H9 (cell line): Measurements from ENCODE around the gene ARHGEF39. TPM values are rescaled to one million over a fixed set of nuclear protein-coding genes. Genes with fewer than 3 reads are reported as not detected.

Experiments
- DNase-seq: peaks from one replicate; pipeline ENCODE4 v3.0.0-alpha.2; 2017
- H2AFZ ChIP-seq: one replicate; pipeline ENCODE4 v1.6.1; 2013; ENCODE audit warnings: mild to moderate bottlenecking, low read length, control low read depth, moderate library complexity
- H2AK5ac ChIP-seq: 2 replicates; pipeline ENCODE4 v1.6.1; 2013; ENCODE audit warnings: low read length, control low read depth, mixed read lengths; ENCODE audit not compliant: insufficient read length
- H2BK120ac ChIP-seq: one replicate; pipeline ENCODE4 v1.6.1; 2013; ENCODE audit warnings: low read depth, mild to moderate bottlenecking, low read length, control low read depth, inconsistent platforms; ENCODE audit not compliant: poor library complexity, severe bottlenecking
- H2BK12ac ChIP-seq: 2 replicates; pipeline ENCODE4 v1.6.1; 2013; ENCODE audit warnings: low read length, control low read depth, mixed read lengths, low read depth; ENCODE audit not compliant: insufficient read length
- H2BK15ac ChIP-seq: 2 replicates; pipeline ENCODE4 v1.6.1; 2013; ENCODE audit warnings: low read depth, low read length, control low read depth
- H2BK20ac ChIP-seq: one replicate; pipeline ENCODE4 v1.6.1; 2013; ENCODE audit warnings: low read depth, mild to moderate bottlenecking, low read length, control low read depth, inconsistent platforms; ENCODE audit not compliant: poor library complexity, severe bottlenecking
- H2BK5ac ChIP-seq: 2 replicates; pipeline ENCODE4 v1.6.1; 2013; ENCODE audit warnings: low read length, control low read depth, mixed read lengths; ENCODE audit not compliant: insufficient read length
- H3K14ac ChIP-seq: 2 replicates; pipeline ENCODE4 v1.6.1; 2013; ENCODE audit warnings: low read length, control low read depth; ENCODE audit not compliant: insufficient read depth
- H3K18ac ChIP-seq: 2 replicates; pipeline ENCODE4 v1.6.1; 2013; ENCODE audit warnings: low read depth, mild to moderate bottlenecking, mixed read lengths, low read length, control low read depth; ENCODE audit not compliant: insufficient read length
- H3K23ac ChIP-seq: 2 replicates; pipeline ENCODE4 v1.6.1; 2013; ENCODE audit warnings: low read length, control low read depth, mixed read lengths, low read depth; ENCODE audit not compliant: insufficient read length
- H3K23me2 ChIP-seq: 2 replicates; pipeline ENCODE4 v1.6.1; 2013; ENCODE audit warnings: low read depth, mild to moderate bottlenecking, mixed read lengths, low read length, control low read depth; ENCODE audit not compliant: insufficient read length, poor library complexity, severe bottlenecking
- H3K27ac ChIP-seq: 2 replicates; pipeline ENCODE4 v1.5.1; 2013; ENCODE audit warnings: low read length, control low read depth, mixed read lengths, low read depth; ENCODE audit not compliant: insufficient read length
- H3K27me3 ChIP-seq: 2 replicates; pipeline ENCODE4 v1.6.1; 2013; ENCODE audit warnings: low read length, control low read depth, inconsistent platforms; ENCODE audit not compliant: insufficient read depth
- H3K4ac ChIP-seq: 2 replicates; pipeline ENCODE4 v1.6.1; 2013; ENCODE audit warnings: low read depth, mild to moderate bottlenecking, control low read depth, inconsistent platforms, low read length, moderate library complexity
- H3K4me1 ChIP-seq: 2 replicates; pipeline ENCODE4 v1.6.1; 2013; ENCODE audit warnings: low read length, control low read depth, inconsistent platforms; ENCODE audit not compliant: insufficient read depth
- H3K4me2 ChIP-seq: 2 replicates; pipeline ENCODE4 v1.6.1; 2013; ENCODE audit warnings: low read length, control low read depth, mixed read lengths; ENCODE audit not compliant: insufficient read length, insufficient read depth
- H3K56ac ChIP-seq: 2 replicates; pipeline ENCODE4 v1.6.1; 2013; ENCODE audit warnings: low read depth, mild to moderate bottlenecking, mixed read lengths, low read length, control low read depth; ENCODE audit not compliant: insufficient read length
- H3K79me1 ChIP-seq: 2 replicates; pipeline ENCODE4 v1.6.1; 2013; ENCODE audit warnings: low read depth, mild to moderate bottlenecking, moderate library complexity, low read length, control low read depth, inconsistent platforms; ENCODE audit not compliant: insufficient read depth, poor library complexity, severe bottlenecking
- H3K79me2 ChIP-seq: 2 replicates; pipeline ENCODE4 v1.6.1; 2013; ENCODE audit warnings: low read length, control low read depth, inconsistent platforms; ENCODE audit not compliant: insufficient read depth
- H3K9ac ChIP-seq: 2 replicates; pipeline ENCODE4 v1.6.1; 2013; ENCODE audit warnings: low read length, control low read depth, mixed read lengths; ENCODE audit not compliant: insufficient read length; ENCODE audit errors: extremely low read depth
- H3K9me3 ChIP-seq: one replicate; pipeline ENCODE4 v1.6.1; 2013; ENCODE audit warnings: low read depth, low read length, inconsistent platforms; ENCODE audit not compliant: control insufficient read depth
- H3T11ph ChIP-seq: one replicate; pipeline ENCODE4 v1.6.1; 2013; ENCODE audit warnings: mild to moderate bottlenecking, low read length, control low read depth, inconsistent platforms
- H4K20me1 ChIP-seq: one replicate; pipeline ENCODE4 v1.6.1; 2013; ENCODE audit not compliant: control insufficient read depth, insufficient read length, insufficient read depth
- H4K5ac ChIP-seq: 2 replicates; pipeline ENCODE4 v1.6.1; 2013; ENCODE audit warnings: low read depth, mild to moderate bottlenecking, mixed read lengths, low read length, control low read depth; ENCODE audit not compliant: insufficient read length
- H4K8ac ChIP-seq: replicated peaks from 2 replicates; pipeline ENCODE4 v1.6.1; 2013; ENCODE audit warnings: low read length, control low read depth, mixed read lengths, low read depth; ENCODE audit not compliant: insufficient read length
- H4K91ac ChIP-seq: 2 replicates; pipeline ENCODE4 v1.6.1; 2013; ENCODE audit warnings: low read depth, mild to moderate bottlenecking, moderate library complexity, mixed read lengths, low read length, control low read depth; ENCODE audit not compliant: insufficient read length
- H3K27ac Mint-ChIP-seq, 3 experiments: 2 replicates in 2 of 3; 3 replicates in 1 of 3; pipeline ENCODE4 v1.8.0; 2020 to 2021; ENCODE audit warnings: mixed read lengths in 3 of 3, mild to moderate bottlenecking in 1 of 3, moderate library complexity in 1 of 3
- H3K27me3 Mint-ChIP-seq: 2 replicates; pipeline ENCODE4 v1.8.0; 2021; ENCODE audit warnings: low read depth, mild to moderate bottlenecking, moderate library complexity, mixed read lengths
- H3K36me3 Mint-ChIP-seq, 3 experiments: 2 replicates in 2 of 3; 3 replicates in 1 of 3; pipeline ENCODE4 v1.8.0; 2020 to 2021; ENCODE audit warnings: low read depth in 3 of 3, mixed read lengths in 3 of 3; ENCODE audit not compliant: insufficient read depth in 1 of 3
- H3K4me1 Mint-ChIP-seq, 2 experiments: 2 replicates each; pipeline ENCODE4 v1.8.0; 2020; ENCODE audit warnings: mixed read lengths in 2 of 2
- H3K4me3 Mint-ChIP-seq, 2 experiments: 2 replicates in 1 of 2; 3 replicates in 1 of 2; pipeline ENCODE4 v1.8.0; 2020 to 2021; ENCODE audit warnings: mild to moderate bottlenecking in 2 of 2, mixed read lengths in 2 of 2, moderate library complexity in 1 of 2
- H3K9me3 Mint-ChIP-seq, 2 experiments: 2 replicates in 1 of 2; 3 replicates in 1 of 2; pipeline ENCODE4 v1.8.0; 2020; ENCODE audit warnings: mild to moderate bottlenecking in 2 of 2, mixed read lengths in 2 of 2, moderate library complexity in 1 of 2
- CTCF ChIP-seq: fragments of 200-600 bp; sonication (generic); conservative IDR thresholded peaks from 3 replicates; pipeline ENCODE4 v1.8.0; 2021; ENCODE audit warnings: antibody characterized with exemption, mild to moderate bottlenecking
- WGBS: extraction: QIAGEN DNeasy Blood & Tissue Kit; methylation state at CpG from one replicate; pipeline ENCODE4 v1.1.7; 2013; ENCODE audit warnings: missing lambda C conversion rate, low lambda C conversion rate, mixed read lengths; ENCODE audit not compliant: insufficient read length; ENCODE audit errors: extremely low coverage; 5-methylcytosine and 5-hydroxymethylcytosine counted together
- total RNA-seq: library from RNA; stranded (reverse); gene quantifications from 2 replicates; pipeline ENCODE4 v1.2.1, GENCODE V29; 2021

The ARHGEF39 gene
- total RNA-seq, 1 experiment from 2014 or later = 24.4 TPM

GRCh38 chr9:35656831-35657545 is 8.0 kb downstream of the ARHGEF39 start:
- TF ChIP-seq CTCF = no peak
- H3K23ac ChIP-seq = no peak overlapping the region
- no peak overlapping the region for H2AK5ac ChIP-seq
- no peak overlapping the region for H4K8ac ChIP-seq
- peak overlapping the region; percentile 76 for H3K4me2 ChIP-seq
- H2BK20ac ChIP-seq = no peak overlapping the region
- no peaks in the 10 kb centered on the region for H3K27me3 ChIP-seq
- Mint-ChIP-seq H3K36me3 (peaks cover 19 to 26% (median 24%) of the 10 kb centered on the region in 3 experiments), H3K27me3 (peaks cover 18% of the 10 kb centered on the region), H3K4me1 (peaks cover 18% of the 10 kb centered on the region in 2 experiments), H3K4me3 (peak overlapping the region; percentile 64 to 85), H3K9me3 (peaks cover 2 to 3% of the 10 kb centered on the region in 2 experiments; a peak in 3 of 5 replicates), H3K27ac (peak overlapping the region; percentile 98 to 100 (median 99); a peak in 5 of 7 replicates)
- DNase-seq = no peak
- H3K23me2 ChIP-seq = peaks cover 11% of the 10 kb centered on the region
- H4K91ac ChIP-seq = no peak overlapping the region
- no peak overlapping the region for H3T11ph ChIP-seq
- no peaks in the 10 kb centered on the region for H3K79me2 ChIP-seq
- no CpG with 5 or more reads among the region's 25 CpGs for WGBS
- peaks cover 3% of the 10 kb centered on the region; the same call in 1 of the 2 replicates for H3K4me1 ChIP-seq
- no peaks in the 10 kb centered on the region for H4K20me1 ChIP-seq
- H2AFZ ChIP-seq = no peak overlapping the region
- no peak overlapping the region for H2BK12ac ChIP-seq
- H2BK15ac ChIP-seq = no peak overlapping the region
- H3K4ac ChIP-seq = no peak overlapping the region
- peak overlapping the region; percentile 8 for H3K18ac ChIP-seq
- H3K56ac ChIP-seq = no peak overlapping the region
- H2BK120ac ChIP-seq = no peak overlapping the region
- peak overlapping the region; percentile 50; the same call in 1 of the 2 replicates for H3K14ac ChIP-seq
- H3K79me1 ChIP-seq = no peaks in the 10 kb centered on the region
- H2BK5ac ChIP-seq = no peak overlapping the region
- no peak overlapping the region for H4K5ac ChIP-seq
- peak overlapping the region; percentile 24 for H3K9ac ChIP-seq
- H3K27ac ChIP-seq = no peak overlapping the region
- no peaks in the 10 kb centered on the region for H3K9me3 ChIP-seq
